Mesenchymal stem cell (in vitro differentiated cells and primary cell): Measurements from ENCODE around the gene ANKDD1A.
A peak's percentile ranks its signal among the peaks of the same experiment; 100 is the strongest.

Experiments used
- DNase-seq: peaks from one replicate; pipeline ENCODE4 v3.0.0-alpha.2; 2013
- H2AFZ ChIP-seq: one replicate; pipeline ENCODE4 v1.6.1; 2013; ENCODE audit warnings: low read depth, mild to moderate bottlenecking, control low read depth, inconsistent platforms, low read length, moderate library complexity
- H2AK5ac ChIP-seq: 2 replicates; pipeline ENCODE4 v1.6.1; 2013; ENCODE audit warnings: low read length, moderate library complexity, mild to moderate bottlenecking, inconsistent platforms; ENCODE audit not compliant: severe bottlenecking
- H2BK120ac ChIP-seq: one replicate; pipeline ENCODE4 v1.6.1; 2013; ENCODE audit warnings: low read depth, mild to moderate bottlenecking, inconsistent platforms, low read length, moderate library complexity
- H2BK12ac ChIP-seq, 2 experiments: one replicate each; pipeline ENCODE4 v1.6.1; 2013; ENCODE audit warnings: inconsistent platforms in 2 of 2, low read length in 2 of 2, mild to moderate bottlenecking in 2 of 2, moderate library complexity in 2 of 2, control low read depth in 1 of 2
- H2BK15ac ChIP-seq: one replicate; pipeline ENCODE4 v1.6.1; 2013; ENCODE audit warnings: mild to moderate bottlenecking, low read depth, inconsistent platforms; ENCODE audit not compliant: poor library complexity, severe bottlenecking
- H2BK5ac ChIP-seq: 2 replicates; pipeline ENCODE4 v1.6.1; 2013; ENCODE audit warnings: low read depth, mild to moderate bottlenecking, low read length, control low read depth, inconsistent platforms; ENCODE audit not compliant: poor library complexity, severe bottlenecking
- H3K14ac ChIP-seq, 2 experiments: one replicate each; pipeline ENCODE4 v1.6.1; 2013; ENCODE audit warnings: inconsistent platforms in 2 of 2, low read length in 2 of 2, control low read depth in 1 of 2, mild to moderate bottlenecking in 1 of 2, moderate library complexity in 1 of 2
- H3K18ac ChIP-seq, 2 experiments: one replicate each; pipeline ENCODE4 v1.6.1; 2013; ENCODE audit warnings: inconsistent platforms in 2 of 2, low read length in 2 of 2, control low read depth in 1 of 2, low read depth in 1 of 2, mild to moderate bottlenecking in 1 of 2
- H3K23ac ChIP-seq, 2 experiments: one replicate each; pipeline ENCODE4 v1.6.1; 2013; ENCODE audit warnings: inconsistent platforms in 2 of 2, low read length in 2 of 2, mild to moderate bottlenecking in 2 of 2, moderate library complexity in 2 of 2, control low read depth in 1 of 2
- H3K27ac ChIP-seq: 2 replicates; pipeline ENCODE4 v1.5.1; 2013; ENCODE audit warnings: mild to moderate bottlenecking, moderate library complexity, low read length, control low read depth, inconsistent platforms; ENCODE audit not compliant: poor library complexity, severe bottlenecking
- H3K27me3 ChIP-seq, 2 experiments: 2 replicates each; pipeline versions ENCODE4 v1.6.1 to v1.7.0; 2013; ENCODE audit warnings: low read length in 2 of 2, mild to moderate bottlenecking in 2 of 2, moderate library complexity in 2 of 2, control low read depth in 1 of 2, inconsistent platforms in 1 of 2; ENCODE audit not compliant: control insufficient read depth in 1 of 2, insufficient read depth in 1 of 2
- H3K36me3 ChIP-seq, 2 experiments: 2 replicates each; pipeline versions ENCODE4 v1.6.1 to v1.7.0; 2013; ENCODE audit warnings: low read length in 2 of 2, control low read depth in 1 of 2, inconsistent platforms in 1 of 2, low read depth in 1 of 2, mild to moderate bottlenecking in 1 of 2; ENCODE audit not compliant: insufficient read depth in 2 of 2, control insufficient read depth in 1 of 2
- H3K4ac ChIP-seq, 2 experiments: one replicate each; pipeline ENCODE4 v1.6.1; 2013; ENCODE audit warnings: inconsistent platforms in 2 of 2, low read length in 2 of 2, mild to moderate bottlenecking in 2 of 2, moderate library complexity in 2 of 2, control low read depth in 1 of 2, low read depth in 1 of 2
- H3K4me1 ChIP-seq: 2 replicates; pipeline ENCODE4 v1.6.1; 2013; ENCODE audit warnings: low read depth, low read length, control low read depth; ENCODE audit not compliant: control insufficient read depth, insufficient read depth
- H3K4me2 ChIP-seq: 2 replicates; pipeline ENCODE4 v1.6.1; 2013; ENCODE audit warnings: low read length, mild to moderate bottlenecking, inconsistent platforms; ENCODE audit not compliant: poor library complexity, severe bottlenecking
- H3K4me3 ChIP-seq, 2 experiments: 2 replicates each; pipeline versions ENCODE4 v1.5.1 to v1.7.0; 2013; ENCODE audit warnings: low read length in 2 of 2, mild to moderate bottlenecking in 2 of 2, control low read depth in 1 of 2, low read depth in 1 of 2; ENCODE audit not compliant: insufficient read depth in 1 of 2
- H3K79me1 ChIP-seq: replicated peaks from 2 replicates; pipeline ENCODE4 v1.6.1; 2013; ENCODE audit warnings: mild to moderate bottlenecking, control low read depth, low read length, inconsistent platforms; ENCODE audit not compliant: poor library complexity, severe bottlenecking
- H3K9ac ChIP-seq: 2 replicates; pipeline ENCODE4 v1.7.0; 2013; ENCODE audit warnings: mild to moderate bottlenecking, low read length, moderate library complexity
- H3K9me3 ChIP-seq: 2 replicates; pipeline ENCODE4 v1.7.0; 2013; ENCODE audit warnings: mild to moderate bottlenecking, low read length; ENCODE audit not compliant: control insufficient read depth
- H4K8ac ChIP-seq: one replicate; pipeline ENCODE4 v1.6.1; 2013; ENCODE audit warnings: inconsistent platforms, mild to moderate bottlenecking, low read length, moderate library complexity
- H4K91ac ChIP-seq: one replicate; pipeline ENCODE4 v1.6.1; 2013; ENCODE audit warnings: mild to moderate bottlenecking, low read length, inconsistent platforms
- WGBS: methylation state at CpG from one replicate; pipeline ENCODE4 v1.1.7; 2013; ENCODE audit warnings: mixed read lengths; 5-methylcytosine and 5-hydroxymethylcytosine counted together

The ANKDD1A gene

DNA sequence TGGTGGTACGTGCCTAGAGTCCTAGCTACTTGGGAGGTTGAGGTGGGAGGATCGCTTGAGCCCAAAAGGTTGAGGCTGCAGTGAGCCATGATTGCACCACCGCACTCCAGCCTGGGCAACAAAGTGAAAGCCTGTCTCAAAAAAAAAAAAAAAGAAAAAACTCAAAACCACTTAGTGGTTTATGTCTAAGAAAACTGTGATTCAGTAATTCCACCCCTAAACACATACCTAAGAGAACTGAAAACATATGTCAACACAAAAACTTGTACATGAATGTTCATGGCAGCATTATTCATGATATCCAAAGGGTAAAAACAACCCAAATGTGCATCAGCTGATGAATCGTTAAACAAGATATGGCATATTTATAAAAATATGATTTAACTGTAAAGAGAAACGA, 63.7 kb downstream of the ANKDD1A start:
- no peak overlapping the region for H2BK12ac ChIP-seq

DNA sequence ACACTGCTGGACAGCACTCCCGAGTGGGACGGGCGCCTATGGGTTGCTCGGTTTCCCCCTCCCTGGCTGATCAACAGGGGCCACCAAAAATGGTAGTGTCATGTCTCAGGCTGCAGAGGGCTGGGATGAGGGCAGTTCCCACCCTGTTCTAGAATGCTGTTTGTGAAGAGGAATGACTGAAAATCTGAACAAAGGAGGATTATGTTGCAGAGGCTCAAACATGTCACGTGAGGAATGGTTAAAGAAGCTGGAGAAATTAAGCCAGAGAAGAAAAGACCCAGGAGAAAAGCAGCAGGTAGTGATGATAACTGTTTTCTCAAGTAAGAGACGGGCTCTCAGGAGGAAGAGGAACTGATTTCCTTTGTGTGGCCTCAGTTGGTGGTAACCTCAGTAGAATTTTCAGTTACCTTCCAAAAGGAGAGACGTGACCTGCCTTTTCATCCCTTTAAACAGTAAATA, 67.6 kb downstream of the ANKDD1A start:
- H3K4me3 ChIP-seq = no peak overlapping the region
- H3K9ac ChIP-seq = no peak overlapping the region
- H4K91ac ChIP-seq = no peak overlapping the region
- no peak overlapping the region for H3K14ac ChIP-seq
- H3K18ac ChIP-seq = no peak overlapping the region
- no peak overlapping the region for H2BK120ac ChIP-seq
- H3K9me3 ChIP-seq = no peaks in the 10 kb centered on the region
- H3K4ac ChIP-seq = no peak overlapping the region
- no peaks in the 10 kb centered on the region for H3K27me3 ChIP-seq
- H3K36me3 ChIP-seq = peaks cover 22 to 77% of the 10 kb centered on the region in 2 experiments
- H2AK5ac ChIP-seq = no peak overlapping the region
- no peak overlapping the region for H3K23ac ChIP-seq
- no peak overlapping the region for H3K4me2 ChIP-seq
- no peak for DNase-seq
- no peak overlapping the region for H2BK15ac ChIP-seq
- peaks cover 15% of the 10 kb centered on the region for H3K79me1 ChIP-seq
- H2BK5ac ChIP-seq = no peak overlapping the region
- no peak overlapping the region for H2AFZ ChIP-seq
- no peak overlapping the region for H4K8ac ChIP-seq
- WGBS = 98% methylated on average over 7 of the region's 7 CpGs
- H3K27ac ChIP-seq = no peak overlapping the region
- no peaks in the 10 kb centered on the region for H3K4me1 ChIP-seq
- H2BK12ac ChIP-seq = no peak overlapping the region

More for the DNA sequence above, 63.7 kb downstream of the ANKDD1A start:
- H3K36me3 ChIP-seq = peaks cover 43 to 85% of the 10 kb centered on the region in 2 experiments
- H3K9ac ChIP-seq = no peak overlapping the region
- no peak overlapping the region for H4K91ac ChIP-seq
- H3K9me3 ChIP-seq = no peaks in the 10 kb centered on the region
- H3K4ac ChIP-seq = no peak overlapping the region
- no peak overlapping the region for H2AK5ac ChIP-seq
- WGBS = 95% methylated on average over 4 of the region's 5 CpGs
- no peak for DNase-seq
- no peaks in the 10 kb centered on the region for H3K27me3 ChIP-seq
- no peak overlapping the region for H3K14ac ChIP-seq
- H2AFZ ChIP-seq = no peak overlapping the region
- H2BK120ac ChIP-seq = no peak overlapping the region
- no peak overlapping the region for H2BK15ac ChIP-seq
- H2BK5ac ChIP-seq = no peak overlapping the region
- no peak overlapping the region for H3K23ac ChIP-seq
- no peak overlapping the region for H3K4me3 ChIP-seq
- H3K79me1 ChIP-seq = peaks cover 14% of the 10 kb centered on the region
- H3K27ac ChIP-seq = no peak overlapping the region
- H4K8ac ChIP-seq = no peak overlapping the region
- no peak overlapping the region for H3K18ac ChIP-seq
- no peaks in the 10 kb centered on the region for H3K4me1 ChIP-seq
- no peak overlapping the region for H3K4me2 ChIP-seq

DNA sequence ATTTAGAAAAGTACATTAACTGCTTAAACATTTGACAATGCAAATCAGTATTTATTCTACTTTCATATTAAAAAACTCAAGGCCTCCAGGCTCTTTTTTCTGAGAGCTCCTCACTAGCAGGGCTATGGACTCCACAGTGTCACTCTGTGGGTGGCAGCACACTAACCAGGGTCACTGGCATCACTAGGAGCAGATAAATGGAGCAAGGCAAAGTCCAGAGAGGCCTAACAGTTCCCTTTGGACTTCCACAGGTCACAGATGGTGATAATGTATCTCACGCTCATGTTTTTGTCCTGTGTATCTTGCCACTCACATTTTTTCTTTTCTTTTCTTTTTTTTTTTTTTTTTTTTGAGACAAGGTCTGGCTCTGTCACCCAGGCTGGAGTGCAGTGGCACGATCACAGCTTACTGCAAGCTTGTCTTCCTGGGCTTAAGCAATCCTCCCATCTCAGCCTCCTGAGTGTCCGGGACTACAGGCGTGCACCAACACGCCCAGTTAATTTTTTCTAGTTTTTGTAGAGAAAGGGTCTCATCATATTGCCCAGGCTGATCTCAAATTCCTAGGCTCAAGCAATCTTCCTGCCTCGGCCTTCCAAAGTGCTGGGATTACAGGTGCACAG, 70.2 kb downstream of the ANKDD1A start:
- 100% methylated on average over 6 of the region's 6 CpGs for WGBS
- peak overlapping the region; percentile 56 for H3K9ac ChIP-seq
- no peak overlapping the region for H3K23ac ChIP-seq
- H3K4ac ChIP-seq = no peak overlapping the region
- H2BK12ac ChIP-seq = no peak overlapping the region
- no peak overlapping the region for H4K91ac ChIP-seq
- H3K4me2 ChIP-seq = no peak overlapping the region
- no peak for DNase-seq
- H3K27ac ChIP-seq = no peak overlapping the region
- H3K79me1 ChIP-seq = peaks cover 17% of the 10 kb centered on the region
- H3K4me1 ChIP-seq = peaks cover 3% of the 10 kb centered on the region
- no peak overlapping the region for H3K18ac ChIP-seq
- H3K9me3 ChIP-seq = no peaks in the 10 kb centered on the region
- peaks cover 18 to 56% of the 10 kb centered on the region in 2 experiments for H3K36me3 ChIP-seq
- no peak overlapping the region for H2AK5ac ChIP-seq
- no peak overlapping the region for H2AFZ ChIP-seq
- H2BK15ac ChIP-seq = no peak overlapping the region
- H2BK120ac ChIP-seq = no peak overlapping the region
- H3K14ac ChIP-seq = no peak overlapping the region
- H3K4me3 ChIP-seq = no peak overlapping the region
- H2BK5ac ChIP-seq = no peak overlapping the region
- H4K8ac ChIP-seq = no peak overlapping the region
- no peaks in the 10 kb centered on the region for H3K27me3 ChIP-seq

DNA sequence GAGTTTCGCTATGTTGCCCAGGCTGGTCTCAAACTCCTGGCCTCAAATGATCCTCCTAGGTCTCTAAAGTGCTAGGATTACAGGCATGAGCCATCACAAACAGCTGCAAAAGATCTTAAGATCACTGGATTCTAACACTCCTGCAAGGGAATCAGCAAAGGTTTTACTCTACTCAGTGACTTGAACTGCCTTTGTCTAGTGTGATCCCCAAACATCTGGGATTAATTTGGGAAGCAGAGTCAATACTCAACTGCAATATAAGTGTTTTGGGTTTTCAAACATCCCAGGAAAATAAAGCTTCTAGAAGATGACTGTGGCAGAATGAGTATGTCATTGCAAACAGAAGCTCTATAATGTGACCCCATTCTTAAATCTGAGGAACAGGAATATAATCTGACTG, 70.8 kb downstream of the ANKDD1A start:
- Histone ChIP-seq H2BK5ac (no peak overlapping the region), H3K27ac (no peak overlapping the region), H3K14ac (no peak overlapping the region), H3K4me3 (no peak overlapping the region), H3K9me3 (no peaks in the 10 kb centered on the region), H3K4me1 (peaks cover 3% of the 10 kb centered on the region), H3K36me3 (peaks cover 12 to 56% of the 10 kb centered on the region in 2 experiments), H4K91ac (no peak overlapping the region), H3K4me2 (no peak overlapping the region), H2AK5ac (no peak overlapping the region), H2BK120ac (no peak overlapping the region), H3K27me3 (no peaks in the 10 kb centered on the region), H3K9ac (no peak overlapping the region), H3K4ac (no peak overlapping the region), H2AFZ (no peak overlapping the region), H3K18ac (no peak overlapping the region), H2BK15ac (no peak overlapping the region), H3K23ac (no peak overlapping the region), H2BK12ac (no peak overlapping the region), H4K8ac (no peak overlapping the region), H3K79me1 (peaks cover 15% of the 10 kb centered on the region)
- no peak for DNase-seq
- 100% methylated on average over 1 of the region's 1 CpG for WGBS
